Activated naive CD8-positive, alpha-beta T cell treated with anti-CD3 and anti-CD28 coated beads, Interleukin-2, amount 50 U/mL, for 16 hours (primary cell): ENCODE data around the gene ZNRD2.
A peak's percentile ranks its signal among the peaks of the same experiment; 100 is the strongest.

Experiments
- DNase-seq: peaks from one replicate; pipeline ENCODE4 v3.0.0-alpha.2; 2020; ENCODE audit warnings: low read depth, low spot score

ZNRD2 gene

GRCh38 chr11:65588199-65589054 is 18.1 kb downstream of the ZNRD2 start:
- DNase-seq: peak; percentile 44

- no peak for DNase-seq
Observed at GRCh38 chr11:65589444-65590239, 19.4 kb downstream of the ZNRD2 start.

GRCh38 chr11:65590240-65590738 is 20.0 kb downstream of the ZNRD2 start:
- DNase-seq: no peak

DNA sequence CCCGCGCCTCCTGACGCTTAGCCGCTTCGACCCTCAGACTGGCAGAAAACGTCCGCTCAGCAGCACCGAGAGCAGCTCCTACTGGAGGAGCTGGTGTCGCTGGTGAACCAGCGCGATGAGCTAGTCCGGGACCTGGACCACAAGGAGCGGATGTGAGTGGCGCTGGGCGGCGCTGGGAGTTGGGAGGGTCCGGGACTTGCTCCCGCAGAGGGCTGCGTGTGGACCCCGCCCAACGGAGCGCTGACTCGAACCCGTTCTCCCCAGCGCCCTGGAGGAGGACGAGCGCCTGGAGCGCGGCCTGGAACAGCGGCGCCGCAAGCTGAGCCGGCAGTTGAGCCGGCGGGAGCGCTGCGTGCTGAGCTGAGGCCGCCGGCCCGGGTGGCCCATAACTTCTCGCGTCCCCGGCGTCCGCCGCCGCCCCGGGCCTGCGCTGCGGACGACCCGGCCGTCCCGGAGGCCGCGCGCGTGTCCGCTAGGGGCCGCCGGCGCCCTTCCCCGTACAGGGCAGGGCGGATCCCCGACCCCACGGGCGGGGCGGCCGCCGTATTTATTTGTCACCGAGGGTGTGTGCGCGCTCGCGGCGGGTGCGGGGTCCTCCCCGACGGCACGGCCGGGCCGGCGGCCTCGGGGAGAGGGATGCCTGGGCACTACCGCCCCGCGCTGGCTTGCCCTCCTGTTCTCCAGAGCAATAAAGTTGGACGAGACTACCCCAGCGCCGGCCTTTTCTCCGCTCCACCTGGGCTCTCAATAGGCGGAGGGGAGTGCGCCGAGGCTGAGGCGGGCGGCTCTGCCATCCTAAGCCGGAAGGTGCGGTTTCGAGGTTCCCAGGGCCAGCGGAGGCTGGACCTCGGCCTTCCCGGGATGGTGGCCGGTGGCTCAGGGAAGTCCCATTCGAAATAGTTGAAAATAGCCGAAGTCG is 21.9 kb downstream of the ZNRD2 start:
- no peak for DNase-seq

- DNase-seq: no peak
Observed at GRCh38 chr11:65592858-65593517, 22.7 kb downstream of the ZNRD2 start.

GRCh38 chr11:65593518-65594414 is 23.5 kb downstream of the ZNRD2 start:
- no peak for DNase-seq

DNA sequence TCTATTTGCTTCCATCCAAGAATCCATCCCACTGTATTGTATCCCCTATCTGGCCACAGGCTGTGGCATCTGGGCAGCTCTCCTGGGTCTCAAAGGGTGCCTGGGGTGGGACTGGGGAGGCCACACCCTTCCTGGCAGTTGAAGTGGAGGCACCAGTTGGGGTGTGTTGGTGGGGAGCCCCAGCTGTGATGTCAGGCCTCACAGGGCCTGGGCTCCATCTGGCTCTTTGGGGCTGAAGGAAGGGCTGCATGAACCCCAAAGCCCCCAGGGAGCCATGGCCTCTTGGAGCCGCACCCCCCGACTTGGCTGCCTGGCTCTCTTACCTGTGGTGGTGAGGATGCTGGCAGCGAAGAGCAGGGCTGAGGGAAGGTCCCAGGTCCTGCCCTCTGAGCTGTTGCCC is 24.9 kb downstream of the ZNRD2 start:
- DNase-seq: no peak

DNA sequence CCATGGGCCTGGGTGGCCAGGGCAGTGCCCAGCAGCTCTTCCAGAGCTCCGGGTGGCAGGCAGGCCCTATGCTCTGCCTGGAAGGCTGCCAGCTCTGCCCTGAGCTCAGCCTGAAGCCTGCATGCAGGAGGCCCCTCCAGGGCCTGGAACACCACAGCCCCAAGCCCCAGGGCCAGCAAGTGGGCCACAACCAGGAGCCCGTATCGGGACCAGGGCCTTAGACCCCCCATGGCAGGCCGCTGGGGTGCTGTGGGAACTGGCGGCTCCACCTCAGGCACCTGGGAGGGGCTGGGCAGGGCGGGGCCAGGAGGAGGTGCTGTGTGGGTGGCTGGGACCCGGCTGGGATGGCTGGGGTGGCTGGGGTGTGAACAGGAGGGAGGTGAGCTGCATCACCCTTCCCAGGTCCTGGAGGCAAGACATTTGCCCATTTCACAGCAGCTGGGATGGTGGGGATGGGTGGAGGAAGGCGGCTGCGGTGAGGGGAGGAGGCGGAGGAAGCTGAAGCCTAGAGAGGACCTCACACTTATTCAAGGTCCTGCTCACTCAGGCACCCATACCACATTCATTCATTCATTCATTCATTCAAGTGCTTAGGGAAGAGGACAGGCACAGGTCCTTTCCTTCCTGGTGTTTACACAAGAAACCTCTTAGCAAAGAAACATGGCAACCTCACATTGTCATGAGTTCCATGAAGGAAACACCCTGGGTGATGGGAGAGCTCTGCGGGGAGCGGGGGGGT is 25.4 kb downstream of the ZNRD2 start, which contains the start of gene KCNK7:
TSS of gene KCNK7 (minus strand) at position 258 of the 739 bp plus-strand sequence. CDS start at position 230, 28 bp downstream.
- no peak for DNase-seq

GRCh38 chr11:65596520-65596919 is 26.2 kb downstream of the ZNRD2 start:
- DNase-seq: no peak

GRCh38 chr11:65598258-65598699 is 28.0 kb downstream of the ZNRD2 start:
- DNase-seq: no peak

DNA sequence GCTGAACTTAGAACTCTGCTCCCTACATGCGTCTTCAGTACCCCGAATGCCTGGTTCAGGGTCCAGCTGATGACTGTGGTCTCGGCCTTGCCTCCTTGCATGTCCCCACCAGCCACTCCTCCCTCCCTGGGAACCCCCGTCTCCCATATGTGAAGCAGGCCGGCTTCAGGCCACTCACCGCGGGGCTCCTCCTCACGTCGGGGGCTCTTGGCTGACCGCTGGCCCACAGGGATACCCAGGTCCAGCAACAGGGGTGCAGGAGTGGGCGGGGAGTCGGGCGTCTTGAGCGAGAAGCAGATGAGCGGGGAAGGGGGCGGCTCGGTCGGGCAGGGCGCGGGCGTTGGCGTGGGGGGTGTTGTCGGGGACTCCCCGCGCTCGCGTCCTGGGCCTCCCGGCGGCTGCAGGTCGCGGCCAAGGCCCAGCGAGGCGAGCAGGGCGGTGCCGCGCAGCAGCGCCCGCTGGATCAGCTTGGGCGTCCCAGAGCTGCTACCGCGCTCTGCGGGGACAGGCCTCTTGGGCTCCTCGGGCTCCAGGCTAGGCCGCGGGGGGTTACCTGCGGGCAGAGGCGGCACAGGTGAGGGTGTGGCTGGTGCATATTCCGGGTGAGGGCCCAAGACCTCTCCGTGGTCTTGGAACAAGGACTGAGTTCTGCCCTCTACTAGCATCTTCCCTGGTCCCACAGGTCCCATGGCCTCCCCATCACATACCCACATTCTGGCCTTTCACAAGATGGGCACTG is 29.1 kb downstream of the ZNRD2 start:
- DNase-seq: no peak

GRCh38 chr11:65599955-65600246 is 29.6 kb downstream of the ZNRD2 start:
- no peak for DNase-seq

GRCh38 chr11:65604258-65604657 is 34.0 kb downstream of the ZNRD2 start:
- no peak for DNase-seq

DNA sequence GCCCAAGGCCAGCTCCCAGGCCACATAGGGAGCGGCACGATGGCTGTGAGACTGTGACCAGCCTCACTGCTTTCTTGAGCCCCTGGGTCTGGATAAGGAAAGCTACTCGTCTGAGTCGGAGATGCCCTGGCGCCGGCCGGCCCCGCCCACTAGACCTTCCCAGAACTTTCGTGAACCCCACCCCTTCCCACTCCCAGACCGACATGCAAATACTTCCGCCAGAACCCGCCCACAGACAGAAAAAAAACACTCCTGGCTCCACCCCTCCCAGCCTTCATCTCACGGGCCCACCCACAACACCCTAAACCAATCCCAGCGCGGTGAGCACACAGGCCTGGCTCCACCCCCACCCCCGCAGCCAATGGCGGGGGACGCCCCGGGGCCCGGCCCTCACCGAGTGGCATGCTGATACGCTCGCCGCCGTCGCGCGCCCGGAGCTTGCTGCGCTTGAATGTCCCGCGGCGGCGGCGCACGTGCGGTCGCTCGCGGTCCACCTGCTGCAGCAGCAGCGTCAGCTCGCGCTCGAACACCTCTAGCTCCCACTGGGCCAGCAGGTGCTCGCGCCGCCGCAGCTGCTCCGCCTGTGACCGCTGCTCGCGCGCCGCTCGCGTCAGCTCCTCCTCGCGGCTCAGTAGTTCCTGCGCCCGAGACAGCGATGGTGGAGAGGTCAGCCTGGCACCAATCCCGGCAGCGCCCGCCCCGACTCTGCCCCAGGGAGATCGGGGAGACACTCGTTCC is 36.8 kb downstream of the ZNRD2 start:
- DNase-seq: no peak

GRCh38 chr11:65607614-65608426 is 37.5 kb downstream of the ZNRD2 start:
- DNase-seq: no peak

GRCh38 chr11:65609229-65609628 is 39.0 kb downstream of the ZNRD2 start:
- DNase-seq: no peak

DNA sequence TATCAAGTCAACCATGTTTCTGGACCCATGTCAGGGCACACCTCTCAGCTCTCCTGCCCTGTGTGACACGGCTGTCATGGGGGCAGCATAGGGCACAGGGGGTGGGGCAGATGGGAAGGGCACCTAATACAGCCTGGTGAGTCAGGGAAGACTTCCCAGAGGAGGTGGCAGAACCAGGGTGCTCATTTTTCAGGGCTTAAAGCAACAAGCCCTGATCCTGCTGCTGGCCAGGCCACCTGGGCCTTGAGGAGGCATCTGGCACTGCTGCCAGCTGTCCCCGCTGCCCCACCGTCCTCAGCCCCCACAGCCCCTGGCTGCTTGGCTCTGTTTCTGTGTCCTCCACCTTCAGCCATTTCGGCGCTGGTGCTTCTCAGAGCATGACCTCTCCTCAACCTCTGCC is 39.4 kb downstream of the ZNRD2 start:
- no peak for DNase-seq
